Mesendoderm (in vitro differentiated cells): ENCODE results near the gene DENND1B.

Source experiments
- DNase-seq: peaks from one replicate; pipeline ENCODE4 v3.0.0; 2013
- H2AK5ac ChIP-seq: 2 replicates; pipeline ENCODE4 v1.6.1; 2013; ENCODE audit warnings: low read length, inconsistent platforms
- H2BK120ac ChIP-seq: 2 replicates; pipeline ENCODE4 v1.6.1; 2013; ENCODE audit warnings: low read depth, mild to moderate bottlenecking, low read length, moderate library complexity, mixed read lengths
- H2BK15ac ChIP-seq: replicated peaks from 2 replicates; pipeline ENCODE4 v1.6.1; 2013; ENCODE audit warnings: low read depth, mild to moderate bottlenecking, moderate library complexity
- H2BK5ac ChIP-seq: 2 replicates; pipeline ENCODE4 v1.6.1; 2013; ENCODE audit warnings: low read length, inconsistent platforms
- H3K18ac ChIP-seq: 2 replicates; pipeline ENCODE4 v1.6.1; 2013; ENCODE audit warnings: mild to moderate bottlenecking, low read length, mixed read lengths
- H3K23ac ChIP-seq: one replicate; pipeline ENCODE4 v1.6.1; 2013; ENCODE audit warnings: low read length
- H3K27ac ChIP-seq: 2 replicates; pipeline ENCODE4 v1.5.1; 2013; ENCODE audit warnings: low read depth, mild to moderate bottlenecking, inconsistent platforms, low read length, moderate library complexity
- H3K27me3 ChIP-seq: 2 replicates; pipeline ENCODE4 v1.6.1; 2013; ENCODE audit warnings: low read length, control low read depth, mild to moderate bottlenecking, inconsistent platforms; ENCODE audit not compliant: insufficient read depth, poor library complexity
- H3K36me3 ChIP-seq: 2 replicates; pipeline ENCODE4 v1.6.1; 2013; ENCODE audit warnings: low read length, inconsistent platforms; ENCODE audit not compliant: control insufficient read depth, insufficient read depth
- H3K4ac ChIP-seq: one replicate; pipeline ENCODE4 v1.6.1; 2013; ENCODE audit warnings: low read depth, mild to moderate bottlenecking, low read length, moderate library complexity
- H3K4me1 ChIP-seq: 2 replicates; pipeline ENCODE4 v1.6.1; 2013; ENCODE audit warnings: low read depth, low read length, inconsistent platforms; ENCODE audit not compliant: control insufficient read depth
- H3K4me2 ChIP-seq: 2 replicates; pipeline ENCODE4 v1.6.1; 2013; ENCODE audit warnings: low read length
- H3K4me3 ChIP-seq: 2 replicates; pipeline ENCODE4 v1.5.1; 2013; ENCODE audit warnings: mild to moderate bottlenecking, low read length
- H3K56ac ChIP-seq: one replicate; pipeline ENCODE4 v1.6.1; 2013; ENCODE audit warnings: low read length
- H3K79me1 ChIP-seq: 2 replicates; pipeline ENCODE4 v1.6.1; 2013; ENCODE audit warnings: low read length, inconsistent platforms
- H3K79me2 ChIP-seq: 2 replicates; pipeline ENCODE4 v1.6.1; 2013; ENCODE audit warnings: mild to moderate bottlenecking, low read length; ENCODE audit not compliant: control insufficient read depth, insufficient read depth
- H3K9ac ChIP-seq: 2 replicates; pipeline ENCODE4 v1.6.1; 2013; ENCODE audit warnings: low read length, inconsistent platforms
- H4K5ac ChIP-seq: one replicate; pipeline ENCODE4 v1.6.1; 2013; ENCODE audit warnings: low read length
- H4K8ac ChIP-seq: one replicate; pipeline ENCODE4 v1.6.1; 2013; ENCODE audit warnings: low read depth, mild to moderate bottlenecking, control low read depth, low read length, moderate library complexity
- WGBS: extraction: QIAGEN DNeasy Blood & Tissue Kit; methylation state at CpG from one replicate; pipeline ENCODE4 v1.1.7; 2013; ENCODE audit warnings: low lambda C conversion rate, missing lambda C conversion rate; ENCODE audit not compliant: insufficient coverage; ENCODE audit errors: extremely low coverage; 5-methylcytosine and 5-hydroxymethylcytosine counted together

Gene DENND1B

DNA sequence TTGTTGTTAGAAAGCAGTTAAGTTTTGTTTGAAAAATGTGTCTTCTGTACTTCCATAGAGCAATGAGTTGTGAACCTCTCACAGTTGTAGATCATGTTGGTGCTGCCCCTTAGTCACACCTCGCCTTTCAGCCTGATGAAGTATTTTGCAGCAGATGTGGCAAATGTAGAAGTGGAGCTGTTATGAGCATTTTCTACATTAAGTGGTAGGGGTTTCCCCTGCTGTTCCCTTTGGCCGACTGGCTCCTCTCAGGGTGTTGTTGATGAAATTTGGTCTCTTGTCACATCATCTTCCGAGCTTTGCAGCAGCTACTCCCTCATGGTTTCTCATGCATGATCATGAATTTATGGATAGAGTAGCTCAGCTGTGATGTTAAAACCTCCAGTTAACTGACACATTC, 33.6 kb upstream of the DENND1B start:
- no peaks in the 10 kb centered on the region for H3K79me2 ChIP-seq
- H2BK120ac ChIP-seq, result no peak overlapping the region
- WGBS, result no CpG with 5 or more reads among the region's 3 CpGs
- no peak overlapping the region for H2BK5ac ChIP-seq
- no peak overlapping the region for H3K23ac ChIP-seq
- H4K5ac ChIP-seq, result no peak overlapping the region
- H3K79me1 ChIP-seq, result no peaks in the 10 kb centered on the region
- no peak overlapping the region for H2AK5ac ChIP-seq
- H3K4me2 ChIP-seq, result no peak overlapping the region
- H2BK15ac ChIP-seq, result no peak overlapping the region
- H3K18ac ChIP-seq, result no peak overlapping the region
- no peak overlapping the region for H3K4me3 ChIP-seq
- no peak overlapping the region for H3K56ac ChIP-seq
- no peak for DNase-seq
- H3K4me1 ChIP-seq, result no peaks in the 10 kb centered on the region
- H4K8ac ChIP-seq, result no peak overlapping the region
- no peak overlapping the region for H3K4ac ChIP-seq
- no peak overlapping the region for H3K9ac ChIP-seq
- no peak overlapping the region for H3K27ac ChIP-seq
- H3K36me3 ChIP-seq, result no peaks in the 10 kb centered on the region
- H3K27me3 ChIP-seq, result no peaks in the 10 kb centered on the region

DNA sequence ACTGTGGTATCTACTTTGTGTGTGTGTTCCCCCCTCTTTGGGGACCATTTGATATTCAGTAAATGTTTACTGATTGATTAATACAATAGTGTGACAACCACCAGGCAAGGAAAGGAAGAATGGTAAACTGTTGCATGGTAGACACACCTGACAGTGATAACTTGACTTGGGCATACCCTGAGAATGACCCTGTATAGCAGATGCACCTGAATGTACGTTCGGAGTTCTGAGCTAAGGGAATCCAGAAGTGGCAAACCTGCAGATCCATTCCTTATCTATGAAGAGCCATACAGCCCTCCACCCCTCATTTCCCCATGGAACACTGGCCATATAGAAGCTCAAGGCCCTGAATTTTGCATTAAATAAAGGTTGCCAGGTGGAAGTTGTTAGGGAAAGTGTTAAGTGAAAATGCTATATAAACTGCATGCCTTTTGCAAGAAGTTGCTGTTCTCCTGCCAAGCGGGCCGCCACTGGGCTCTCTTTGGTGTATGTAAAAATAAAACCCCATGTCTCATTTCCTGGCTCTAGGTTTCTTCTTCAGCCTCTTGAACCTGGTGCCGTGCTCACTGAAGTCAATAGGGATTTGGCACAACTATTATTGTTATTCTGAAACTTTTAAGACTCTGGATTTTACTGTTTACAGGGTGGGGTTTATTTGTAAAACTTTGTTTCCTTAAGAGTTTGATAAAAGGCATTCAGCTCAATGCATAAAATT, 32.6 kb upstream of the DENND1B start:
- no CpG with 5 or more reads among the region's 5 CpGs for WGBS
- Histone ChIP-seq H2AK5ac (no peak overlapping the region), H3K79me2 (no peaks in the 10 kb centered on the region), H3K4me1 (no peaks in the 10 kb centered on the region), H3K9ac (no peak overlapping the region), H3K27me3 (no peaks in the 10 kb centered on the region), H3K4ac (no peak overlapping the region), H3K36me3 (no peaks in the 10 kb centered on the region), H3K23ac (no peak overlapping the region), H3K4me3 (no peak overlapping the region), H2BK120ac (no peak overlapping the region), H3K27ac (no peak overlapping the region), H2BK15ac (no peak overlapping the region), H4K8ac (no peak overlapping the region), H3K18ac (no peak overlapping the region), H2BK5ac (no peak overlapping the region), H3K79me1 (no peaks in the 10 kb centered on the region), H3K56ac (no peak overlapping the region), H4K5ac (no peak overlapping the region), H3K4me2 (no peak overlapping the region)
- no peak for DNase-seq

DNA sequence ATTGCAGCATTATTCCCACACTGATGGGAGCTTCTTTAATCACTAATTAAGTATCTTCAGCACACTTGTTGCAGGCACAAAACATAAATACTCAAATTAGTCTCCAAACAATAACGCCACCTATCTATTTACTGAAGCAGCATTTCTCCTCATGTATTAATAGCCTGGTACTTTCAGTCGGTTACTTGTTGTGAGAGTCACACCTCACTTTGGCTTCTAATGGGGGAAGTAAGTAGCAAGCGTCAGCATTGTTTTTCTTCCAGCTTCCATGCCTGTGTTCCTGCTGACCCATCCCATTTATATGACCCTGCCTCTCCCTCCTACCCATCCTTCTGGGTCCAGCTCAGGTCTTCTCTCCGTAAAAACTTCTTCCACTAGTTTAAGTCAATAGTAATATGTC, 31.9 kb upstream of the DENND1B start:
- Histone ChIP-seq H4K8ac (no peak overlapping the region), H2BK120ac (no peak overlapping the region), H4K5ac (no peak overlapping the region), H2BK15ac (no peak overlapping the region), H3K27ac (no peak overlapping the region), H3K79me2 (no peaks in the 10 kb centered on the region), H3K4ac (no peak overlapping the region), H3K36me3 (no peaks in the 10 kb centered on the region), H2BK5ac (no peak overlapping the region), H3K4me2 (no peak overlapping the region), H2AK5ac (no peak overlapping the region), H3K9ac (no peak overlapping the region), H3K4me3 (no peak overlapping the region), H3K27me3 (no peaks in the 10 kb centered on the region), H3K56ac (no peak overlapping the region), H3K18ac (no peak overlapping the region), H3K4me1 (no peaks in the 10 kb centered on the region), H3K23ac (no peak overlapping the region), H3K79me1 (no peaks in the 10 kb centered on the region)
- WGBS, result no CpG with 5 or more reads among the region's 4 CpGs
- DNase-seq, result no peak

DNA sequence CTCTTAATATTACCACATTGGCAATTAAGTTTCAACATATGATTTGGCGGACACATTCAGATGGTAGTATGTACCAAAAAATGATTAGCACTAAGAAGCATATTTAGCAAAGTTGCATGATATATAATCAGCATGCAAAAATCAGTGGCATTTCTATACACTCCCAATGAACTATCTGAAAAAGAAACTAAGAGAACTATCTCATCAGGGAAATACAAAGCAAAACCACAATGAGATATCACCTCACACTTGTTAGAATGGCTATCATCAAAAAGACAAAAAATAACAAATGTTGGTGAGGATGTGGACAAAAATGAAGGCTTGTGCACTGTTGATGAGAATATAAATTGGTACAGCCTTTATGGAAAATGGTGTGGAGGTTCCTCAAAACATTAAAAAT, 31.4 kb upstream of the DENND1B start:
- no peak overlapping the region for H4K5ac ChIP-seq
- no peak overlapping the region for H3K9ac ChIP-seq
- H3K56ac ChIP-seq, result no peak overlapping the region
- H3K23ac ChIP-seq, result no peak overlapping the region
- no peak overlapping the region for H2BK15ac ChIP-seq
- no peak overlapping the region for H4K8ac ChIP-seq
- no peaks in the 10 kb centered on the region for H3K79me2 ChIP-seq
- no peak overlapping the region for H3K4me2 ChIP-seq
- no CpG with 5 or more reads among the region's 1 CpG for WGBS
- no peak overlapping the region for H2BK5ac ChIP-seq
- H2BK120ac ChIP-seq, result no peak overlapping the region
- no peak overlapping the region for H3K4me3 ChIP-seq
- H3K79me1 ChIP-seq, result no peaks in the 10 kb centered on the region
- no peak overlapping the region for H3K4ac ChIP-seq
- no peak overlapping the region for H2AK5ac ChIP-seq
- H3K27me3 ChIP-seq, result no peaks in the 10 kb centered on the region
- no peaks in the 10 kb centered on the region for H3K4me1 ChIP-seq
- DNase-seq, result no peak
- H3K18ac ChIP-seq, result no peak overlapping the region
- no peak overlapping the region for H3K27ac ChIP-seq
- H3K36me3 ChIP-seq, result no peaks in the 10 kb centered on the region

DNA sequence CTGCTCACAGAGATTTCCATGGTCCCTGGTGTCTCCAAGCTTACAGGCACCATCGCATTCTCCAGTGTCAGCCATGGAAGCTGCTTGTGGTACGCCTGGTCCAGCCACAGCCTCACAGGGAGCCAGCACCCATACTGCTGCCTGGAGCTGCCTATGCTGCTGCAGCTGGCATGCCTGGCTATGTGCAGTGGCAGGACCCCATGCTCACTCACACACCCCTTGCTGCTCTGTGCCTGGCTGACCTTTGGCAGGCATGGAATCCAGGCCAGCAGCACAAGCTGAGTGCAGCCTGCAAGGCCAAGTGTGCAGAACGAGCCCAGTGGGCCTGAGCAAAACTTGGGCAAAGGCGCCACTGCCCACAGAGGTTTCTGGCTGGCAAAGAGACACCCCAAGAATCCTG, 26.4 kb upstream of the DENND1B start:
- H4K5ac ChIP-seq, result no peak overlapping the region

DNA sequence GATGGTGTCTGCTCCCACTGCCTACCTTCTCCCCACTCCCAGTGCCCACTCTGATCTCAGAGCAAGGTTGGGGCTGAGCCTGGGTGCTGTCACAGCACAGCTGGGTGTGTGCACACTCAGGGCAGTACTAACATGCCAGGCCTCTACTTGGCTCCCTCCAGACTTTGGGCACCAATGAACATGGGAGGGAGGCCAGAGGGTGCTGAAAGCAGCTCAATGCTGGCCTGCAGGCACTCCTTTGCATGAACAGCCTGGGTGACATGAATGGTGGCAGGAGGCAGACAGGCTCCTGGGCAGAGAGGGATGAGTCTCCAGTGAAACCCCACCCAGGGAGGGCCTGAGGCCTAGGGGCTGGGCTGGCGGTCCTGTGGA, 25.8 kb upstream of the DENND1B start:
- WGBS, result no CpG with 5 or more reads among the region's 1 CpG

More for the DNA sequence above, 26.4 kb upstream of the DENND1B start:
- Histone ChIP-seq H2AK5ac (no peak overlapping the region), H3K36me3 (no peaks in the 10 kb centered on the region), H3K56ac (no peak overlapping the region), H3K9ac (no peak overlapping the region), H3K27me3 (no peaks in the 10 kb centered on the region), H2BK5ac (no peak overlapping the region), H3K79me1 (no peaks in the 10 kb centered on the region), H3K4me3 (no peak overlapping the region), H3K4me1 (no peaks in the 10 kb centered on the region), H3K4ac (no peak overlapping the region), H2BK15ac (no peak overlapping the region), H4K8ac (no peak overlapping the region), H3K23ac (no peak overlapping the region), H3K79me2 (no peaks in the 10 kb centered on the region), H3K18ac (no peak overlapping the region), H3K27ac (no peak overlapping the region), H2BK120ac (no peak overlapping the region), H3K4me2 (no peak overlapping the region)
- no CpG with 5 or more reads among the region's 4 CpGs for WGBS
- no peak for DNase-seq

More for the DNA sequence above, 25.8 kb upstream of the DENND1B start:
- H2AK5ac ChIP-seq, result no peak overlapping the region
- no peak overlapping the region for H3K23ac ChIP-seq
- no peak overlapping the region for H3K9ac ChIP-seq
- no peaks in the 10 kb centered on the region for H3K79me2 ChIP-seq
- no peak overlapping the region for H4K8ac ChIP-seq
- no peak for DNase-seq
- no peak overlapping the region for H3K27ac ChIP-seq
- H3K4me1 ChIP-seq, result no peaks in the 10 kb centered on the region
- no peaks in the 10 kb centered on the region for H3K36me3 ChIP-seq
- no peak overlapping the region for H3K56ac ChIP-seq
- H3K4me3 ChIP-seq, result no peak overlapping the region
- no peaks in the 10 kb centered on the region for H3K79me1 ChIP-seq
- H3K18ac ChIP-seq, result no peak overlapping the region
- no peak overlapping the region for H2BK5ac ChIP-seq
- no peak overlapping the region for H4K5ac ChIP-seq
- H3K4me2 ChIP-seq, result no peak overlapping the region
- H3K27me3 ChIP-seq, result no peaks in the 10 kb centered on the region
- H2BK15ac ChIP-seq, result no peak overlapping the region
- no peak overlapping the region for H2BK120ac ChIP-seq
- no peak overlapping the region for H3K4ac ChIP-seq
